Immature natural killer cell (primary cell): Measurements from ENCODE around the gene KRT3. TPM values are rescaled to one million over a fixed set of nuclear protein-coding genes. Genes with fewer than 3 reads are reported as not detected.

Experiments
- DNase-seq, 3 donors: peaks; one replicate each; pipeline ENCODE4 v3.0.0; 2022; ENCODE audit warnings: mixed read lengths in 1 of 3
- H3K27ac Mint-ChIP-seq, 6 donors: one replicate each; pipeline ENCODE4 v1.8.0; 2020; ENCODE audit warnings: mixed read lengths in 6 of 6, mild to moderate bottlenecking in 5 of 6, inconsistent platforms in 4 of 6, moderate library complexity in 3 of 6
- H3K27me3 Mint-ChIP-seq, 3 donors: one replicate each; pipeline ENCODE4 v1.8.0; 2020 to 2021; ENCODE audit warnings: low read depth in 3 of 3, mild to moderate bottlenecking in 3 of 3, mixed read lengths in 3 of 3, moderate library complexity in 3 of 3, inconsistent platforms in 1 of 3
- H3K36me3 Mint-ChIP-seq, 3 donors: one replicate each; pipeline ENCODE4 v1.8.0; 2020; ENCODE audit warnings: mixed read lengths in 3 of 3, inconsistent platforms in 2 of 3, mild to moderate bottlenecking in 2 of 3
- H3K4me1 Mint-ChIP-seq, 2 donors: one replicate each; pipeline ENCODE4 v1.8.0; 2020; ENCODE audit warnings: inconsistent platforms in 2 of 2, mild to moderate bottlenecking in 2 of 2, mixed read lengths in 2 of 2, moderate library complexity in 1 of 2
- H3K4me3 Mint-ChIP-seq, 5 donors: one replicate each; pipeline ENCODE4 v1.8.0; 2020; ENCODE audit warnings: mild to moderate bottlenecking in 5 of 5, mixed read lengths in 5 of 5, inconsistent platforms in 3 of 5, moderate library complexity in 3 of 5
- H3K9me3 Mint-ChIP-seq, 6 donors: one replicate each; pipeline ENCODE4 v1.8.0; 2020; ENCODE audit warnings: mild to moderate bottlenecking in 6 of 6, mixed read lengths in 6 of 6, inconsistent platforms in 4 of 6, moderate library complexity in 3 of 6
- polyA plus RNA-seq, 3 donors: library from polyadenylated mRNA; unstranded; fragments of 300-500 nt; fragmentation: Illumina TruSeq; gene quantifications; one replicate each; pipeline ENCODE4 v1.2.3, GENCODE V29; 2021

The KRT3 gene
- not detected for polyA plus RNA-seq

- no peak for DNase-seq
- Mint-ChIP-seq H3K4me1 (peaks cover 0 to under 1% of the 10 kb centered on the region in 2 donors), H3K4me3 (no peak within 1 kb of the TSS), H3K27me3 (peaks cover 0 to 9% (median 3%) of the 10 kb centered on the region in 3 donors), H3K9me3 (no peaks in the 10 kb centered on the region), H3K27ac (no peak within 1 kb of the TSS), H3K36me3 (peaks cover 0 to 6% (median 0%) of the 10 kb centered on the region in 3 donors)
Observed at GRCh38 chr12:52795694-52796428, at the start of gene KRT3. KRT3 (minus strand) TSS chr12:52796117; CDS start chr12:52796042, 75 bp downstream.

DNA sequence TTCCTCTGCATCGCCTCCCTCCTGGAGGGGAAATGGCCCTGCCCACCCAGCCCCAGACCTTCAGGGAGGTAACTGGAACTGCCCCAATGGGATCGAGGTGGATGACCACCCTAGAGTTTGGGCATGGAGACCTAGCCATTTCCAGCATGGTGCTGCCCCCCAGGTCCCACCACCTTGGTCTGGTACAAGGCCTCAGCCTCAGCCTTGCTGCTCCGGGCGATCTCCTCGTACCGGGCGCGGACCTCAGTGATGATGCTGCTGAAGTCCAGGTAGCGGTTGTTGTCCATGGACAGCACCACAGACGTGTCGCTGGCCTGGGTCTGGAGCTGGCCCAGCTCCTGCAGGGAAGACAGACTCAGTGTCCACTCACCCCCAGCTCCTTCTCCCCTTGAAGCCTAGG lies 48.5 kb upstream of the KRT3 start:
- Mint-ChIP-seq H3K4me1 (peaks cover 4 to 7% of the 10 kb centered on the region in 2 donors), H3K27ac (no peak overlapping the region), H3K27me3 (peaks cover 0 to 3% (median 2%) of the 10 kb centered on the region in 3 donors), H3K36me3 (peaks cover 0 to 4% (median 0%) of the 10 kb centered on the region in 3 donors), H3K9me3 (no peaks in the 10 kb centered on the region), H3K4me3 (no peak overlapping the region)
- DNase-seq = no peak

DNA sequence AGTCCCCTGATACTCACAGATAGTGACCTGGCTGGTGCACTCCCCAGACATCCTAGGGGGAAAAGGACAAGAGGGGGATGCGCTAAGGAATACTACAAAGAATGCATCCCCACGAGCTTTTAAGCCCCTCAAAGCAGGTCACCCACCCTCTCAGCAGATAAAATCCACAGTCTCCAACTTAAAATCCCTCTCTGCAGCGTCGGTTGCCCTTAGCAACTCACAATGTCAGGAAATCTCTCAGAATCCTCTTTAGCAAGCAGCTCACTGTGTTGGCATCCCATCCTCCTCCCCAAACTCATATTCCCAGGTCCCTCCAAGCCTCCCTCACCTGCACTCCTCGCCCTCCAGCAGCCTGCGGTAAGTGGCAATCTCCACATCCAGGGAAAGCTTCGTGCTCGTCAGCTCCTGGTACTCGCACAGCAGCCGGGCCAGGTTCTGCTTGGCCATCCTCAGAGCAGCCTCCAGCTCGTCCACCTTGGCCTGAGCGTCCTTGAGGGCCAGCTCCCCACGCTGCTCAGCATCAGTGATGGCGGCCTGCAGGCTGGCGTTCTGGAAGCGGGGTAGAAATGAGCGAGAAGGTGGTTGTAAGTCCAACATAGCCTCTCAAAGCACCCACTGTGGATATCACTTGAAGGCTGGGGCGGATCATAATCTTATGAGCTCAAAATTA lies 43.7 kb upstream of the KRT3 start:
- Mint-ChIP-seq H3K27ac (no peak overlapping the region), H3K36me3 (no peaks in the 10 kb centered on the region), H3K4me3 (no peak overlapping the region), H3K27me3 (peaks cover 0 to 11% (median 9%) of the 10 kb centered on the region in 3 donors), H3K4me1 (peaks cover 34 to 43% of the 10 kb centered on the region in 2 donors), H3K9me3 (no peaks in the 10 kb centered on the region)
- no peak for DNase-seq

GRCh38 chr12:52838609-52839435 lies 42.9 kb upstream of the KRT3 start:
- Mint-ChIP-seq H3K36me3 (no peaks in the 10 kb centered on the region), H3K27me3 (peaks cover 0 to 11% (median 9%) of the 10 kb centered on the region in 3 donors), H3K27ac (peak overlapping the region in 1 of 6 donors; percentile 70), H3K9me3 (no peaks in the 10 kb centered on the region), H3K4me1 (peaks cover 34 to 43% of the 10 kb centered on the region in 2 donors), H3K4me3 (no peak overlapping the region)
- no peak for DNase-seq

DNA sequence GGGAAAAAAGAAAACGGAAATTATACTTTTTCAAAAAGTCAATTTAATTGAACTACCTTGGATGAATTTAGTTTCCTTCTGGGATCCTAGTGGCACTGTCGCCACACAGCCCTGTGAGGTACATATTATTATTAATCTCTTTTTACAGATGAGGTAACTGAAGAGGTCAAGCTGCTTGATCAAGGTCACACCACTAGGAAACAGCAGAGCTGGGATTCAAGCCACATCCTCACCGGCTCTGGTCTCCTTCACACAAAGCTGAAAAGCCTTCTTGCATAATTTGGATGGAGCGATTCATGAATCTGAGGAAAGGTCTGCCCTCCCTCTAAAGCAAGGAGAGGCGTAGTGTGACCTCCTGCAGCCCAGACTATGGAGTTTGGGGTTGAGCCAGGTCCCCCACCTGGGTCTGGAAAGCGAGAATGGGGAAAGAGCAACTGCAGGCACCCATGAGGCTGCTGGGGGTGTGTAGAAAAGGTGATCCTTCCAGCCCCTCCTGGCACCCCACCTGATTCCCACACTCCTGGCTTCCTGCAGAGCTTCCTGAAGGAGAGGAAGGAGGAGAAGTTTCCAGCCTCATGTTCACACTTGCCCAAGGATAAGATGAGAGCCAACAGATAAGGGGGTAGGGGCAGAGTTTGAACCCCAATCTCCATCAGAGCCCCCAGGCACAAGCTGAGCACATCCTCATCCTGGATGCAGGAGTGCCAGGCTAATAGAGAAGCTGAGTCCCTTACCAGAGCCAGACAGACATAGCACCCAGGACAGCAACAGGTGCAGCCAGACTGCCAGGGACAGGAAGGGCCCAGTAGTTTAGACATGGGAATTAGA lies 42.1 kb upstream of the KRT3 start:
- Mint-ChIP-seq H3K9me3 (no peaks in the 10 kb centered on the region), H3K27me3 (peaks cover 0 to 11% (median 9%) of the 10 kb centered on the region in 3 donors), H3K4me3 (peak overlapping the region in 2 of 5 donors; percentile 70 to 71), H3K36me3 (no peaks in the 10 kb centered on the region), H3K27ac (peak overlapping the region in 3 of 6 donors; percentile 60 to 96 (median 94)), H3K4me1 (peaks cover 34 to 43% of the 10 kb centered on the region in 2 donors)
- no peak for DNase-seq

DNA sequence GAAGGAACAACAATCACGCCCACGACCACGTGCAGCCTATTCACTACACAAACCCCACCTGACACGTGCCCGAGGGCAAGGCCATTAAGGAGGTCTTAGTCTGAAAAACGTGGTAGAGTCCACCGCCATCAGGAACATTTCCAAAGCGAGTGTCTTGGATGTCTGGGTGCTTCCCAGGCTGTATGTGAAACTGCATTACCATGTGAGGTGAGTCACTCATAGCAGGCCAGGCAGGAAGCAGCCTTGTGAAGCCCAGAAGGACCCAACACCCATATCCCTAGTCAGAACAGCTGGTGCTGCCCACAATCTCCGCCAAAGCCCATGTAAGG lies 41.5 kb upstream of the KRT3 start:
- H3K9me3 Mint-ChIP-seq = no peaks in the 10 kb centered on the region
- peak overlapping the region in 4 of 5 donors; percentile 34 to 71 (median 70) for H3K4me3 Mint-ChIP-seq
- H3K4me1 Mint-ChIP-seq = peaks cover 32 to 41% of the 10 kb centered on the region in 2 donors
- H3K27me3 Mint-ChIP-seq = peaks cover 0 to 11% (median 9%) of the 10 kb centered on the region in 3 donors
- DNase-seq = peak in 2 of 3 donors; percentile 10 to 11
- no peaks in the 10 kb centered on the region for H3K36me3 Mint-ChIP-seq
- peak overlapping the region; percentile 32 to 96 (median 88) for H3K27ac Mint-ChIP-seq

- Mint-ChIP-seq H3K4me3 (peak overlapping the region; percentile 18 to 71 (median 70)), H3K4me1 (peaks cover 30 to 36% of the 10 kb centered on the region in 2 donors), H3K36me3 (no peaks in the 10 kb centered on the region), H3K27ac (peak overlapping the region; percentile 84 to 96 (median 88)), H3K9me3 (no peaks in the 10 kb centered on the region), H3K27me3 (peaks cover 0 to 11% (median 9%) of the 10 kb centered on the region in 3 donors)
- DNase-seq = no peak
Observed at GRCh38 chr12:52836491-52837412, 40.8 kb upstream of the KRT3 start.

DNA sequence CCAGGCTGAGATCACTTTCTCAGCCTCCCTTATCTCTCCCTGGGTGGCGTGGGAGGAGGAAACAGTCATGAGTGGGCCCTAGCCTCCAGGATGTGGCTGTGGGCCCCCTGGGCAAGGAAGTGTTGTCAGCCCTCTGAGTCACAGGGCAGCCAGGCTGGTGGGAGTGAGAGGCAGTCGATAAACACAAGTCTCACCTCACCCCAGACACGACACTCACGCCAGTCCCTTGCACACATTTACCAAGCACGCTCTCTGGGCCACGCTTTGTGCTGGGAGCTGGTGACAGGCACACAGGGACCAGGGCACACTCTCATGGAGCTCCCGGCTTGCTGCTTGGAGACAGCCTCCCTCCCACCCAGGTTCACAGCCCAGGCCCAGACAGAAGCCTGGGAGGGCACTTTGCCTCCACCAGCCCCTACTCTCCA lies 40.1 kb upstream of the KRT3 start:
- Mint-ChIP-seq H3K9me3 (no peaks in the 10 kb centered on the region), H3K27ac (peak overlapping the region; percentile 84 to 96 (median 88)), H3K36me3 (no peaks in the 10 kb centered on the region), H3K4me1 (peaks cover 30 to 36% of the 10 kb centered on the region in 2 donors), H3K27me3 (peaks cover 0 to 11% (median 9%) of the 10 kb centered on the region in 3 donors), H3K4me3 (peak overlapping the region; percentile 5 to 71 (median 18))
- peak; percentile 68 to 77 (median 71) for DNase-seq

DNA sequence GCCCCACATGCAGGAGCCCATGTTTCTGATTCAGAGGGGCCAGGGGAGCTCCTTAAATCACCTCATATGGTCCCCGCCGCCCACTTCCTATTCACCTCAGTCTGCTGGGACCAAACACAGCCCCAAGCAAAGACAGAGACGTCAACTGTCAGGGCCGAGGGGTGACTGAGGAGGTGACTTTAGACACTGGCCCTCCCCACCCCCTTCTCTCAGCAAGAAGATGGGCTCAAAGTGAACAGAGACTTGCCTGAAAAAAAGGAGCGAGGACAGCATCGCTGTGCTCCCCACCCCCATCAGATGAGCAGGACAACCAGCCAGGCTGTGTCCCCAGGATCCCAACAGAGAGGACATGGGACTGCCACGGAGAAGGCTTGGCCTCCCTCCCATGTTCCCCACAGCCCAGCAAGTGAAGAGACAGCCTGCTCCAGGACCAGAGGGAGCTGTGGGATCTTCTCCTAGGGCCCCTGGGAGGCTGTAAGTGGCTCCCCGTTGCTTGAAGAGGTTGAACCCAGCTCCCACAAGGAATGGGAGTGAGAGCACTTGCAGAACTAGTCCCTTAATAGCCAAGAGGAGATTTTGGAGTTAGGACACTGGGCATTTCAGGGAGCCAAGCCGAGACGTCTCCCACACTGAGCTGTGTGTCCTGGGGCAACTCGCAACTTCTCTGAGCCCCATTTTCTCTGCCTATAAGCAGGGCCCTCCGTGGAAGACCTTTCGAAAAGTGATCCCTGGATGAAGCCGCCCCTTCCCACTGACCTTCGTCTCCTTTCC lies 39.5 kb upstream of the KRT3 start:
- no peaks in the 10 kb centered on the region for H3K36me3 Mint-ChIP-seq
- peak overlapping the region; percentile 84 to 96 (median 88) for H3K27ac Mint-ChIP-seq
- H3K27me3 Mint-ChIP-seq = peaks cover 0 to 11% (median 9%) of the 10 kb centered on the region in 3 donors
- no peak for DNase-seq
- peaks cover 30 to 36% of the 10 kb centered on the region in 2 donors for H3K4me1 Mint-ChIP-seq
- H3K9me3 Mint-ChIP-seq = no peaks in the 10 kb centered on the region
- H3K4me3 Mint-ChIP-seq = peak overlapping the region in 4 of 5 donors; percentile 5 to 71 (median 43)

DNA sequence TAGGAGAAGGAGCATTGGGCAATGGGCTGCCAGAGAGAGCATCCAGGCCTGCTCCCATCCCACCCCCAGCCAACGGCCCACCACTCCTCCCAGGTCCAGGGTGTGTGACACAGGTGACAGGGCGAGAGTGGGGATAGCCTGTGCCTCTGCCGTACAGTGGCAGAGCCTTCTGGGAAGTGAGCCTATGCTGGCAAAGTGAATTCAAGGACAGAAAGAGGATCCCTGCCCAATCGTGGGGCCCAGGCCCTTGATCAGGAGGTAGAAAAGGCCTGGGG lies 38.7 kb upstream of the KRT3 start:
- no peaks in the 10 kb centered on the region for H3K36me3 Mint-ChIP-seq
- H3K27ac Mint-ChIP-seq = peak overlapping the region in 4 of 6 donors; percentile 45 to 96 (median 62)
- DNase-seq = no peak
- peaks cover 30 to 36% of the 10 kb centered on the region in 2 donors for H3K4me1 Mint-ChIP-seq
- peaks cover 0 to 10% (median 9%) of the 10 kb centered on the region in 3 donors for H3K27me3 Mint-ChIP-seq
- H3K9me3 Mint-ChIP-seq = peaks cover 0 to 2% (median 0%) of the 10 kb centered on the region in 6 donors
- no peak overlapping the region for H3K4me3 Mint-ChIP-seq

DNA sequence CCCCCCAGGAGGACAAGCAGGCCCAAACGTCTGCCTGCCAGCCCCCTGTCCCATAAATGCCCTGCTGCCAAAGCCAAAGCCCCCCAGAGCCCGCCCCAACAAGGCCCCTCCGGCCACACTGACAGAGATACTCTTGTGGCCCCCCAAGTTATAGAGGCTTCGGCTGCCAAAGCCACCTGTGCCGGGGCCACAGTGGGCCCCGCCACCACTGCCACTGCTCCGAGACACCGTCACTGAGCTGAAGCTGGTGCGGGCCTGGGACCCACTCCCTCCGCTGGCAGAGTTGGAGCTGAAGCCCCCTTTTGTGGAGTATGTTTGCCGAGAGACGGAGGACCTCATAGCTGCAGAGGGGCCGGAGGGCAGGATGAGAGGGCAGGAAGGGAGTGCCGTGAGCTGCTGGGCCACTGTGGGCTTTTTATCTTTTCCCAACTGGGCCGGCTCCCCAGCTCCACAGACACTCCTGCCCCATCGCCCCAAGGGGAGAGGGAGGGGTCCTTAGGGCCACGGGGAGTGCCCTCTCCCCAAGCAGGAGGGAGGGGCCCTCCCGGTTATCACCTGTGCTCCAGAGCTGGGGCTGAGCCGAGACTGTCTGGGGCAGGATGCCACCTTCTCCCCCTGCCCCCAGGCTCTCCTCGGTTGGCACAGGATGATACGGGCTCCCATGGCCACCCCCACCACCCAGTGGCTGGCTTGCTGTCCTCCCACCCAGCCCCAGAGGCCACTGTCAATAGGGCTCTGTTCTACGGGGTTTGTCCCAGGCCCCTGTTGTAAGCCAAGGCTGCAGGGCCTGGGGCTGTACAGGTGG lies 38.2 kb upstream of the KRT3 start, which contains the start of gene KRT79:
Gene KRT79 (minus strand): TSS at position 390 of the 805 bp plus-strand sequence. CDS start 51 bp downstream, at position 339.
- peak within 1 kb of the TSS in 4 of 6 donors; percentile 62 to 96 (median 91) for H3K27ac Mint-ChIP-seq
- peaks cover 0 to 10% (median 9%) of the 10 kb centered on the region in 3 donors for H3K27me3 Mint-ChIP-seq
- peaks cover 30 to 36% of the 10 kb centered on the region in 2 donors for H3K4me1 Mint-ChIP-seq
- no peak within 1 kb of the TSS for H3K4me3 Mint-ChIP-seq
- H3K36me3 Mint-ChIP-seq = no peaks in the 10 kb centered on the region
- H3K9me3 Mint-ChIP-seq = peaks cover 0 to 2% (median 0%) of the 10 kb centered on the region in 6 donors
- no peak for DNase-seq
